ENCODE data around the gene VASP. TPM values are rescaled to one million over a fixed set of nuclear protein-coding genes. Genes with fewer than 3 reads are reported as not detected.

The VASP gene
- total RNA-seq, 1 donor, result 71.3 TPM

GRCh38 chr19:45483033-45483432 lies 24.2 kb upstream of the VASP start:
- Histone ChIP-seq H3K4me1 (ENCODE audit: insufficient read depth, low read length) (peaks cover under 1% of the 10 kb centered on the region), H4K20me1 (ENCODE audit: insufficient read depth, low read length) (no peaks in the 10 kb centered on the region), H3K27me3 (ENCODE audit: insufficient read depth, low read length) (no peaks in the 10 kb centered on the region), H3K4me2 (ENCODE audit: insufficient read depth, low read length) (no peak overlapping the region), H3K4me3 (ENCODE audit: insufficient read depth, low read length) (no peak overlapping the region), H3K79me2 (ENCODE audit: insufficient read depth, low read length) (no peaks in the 10 kb centered on the region), H3K9me3 (ENCODE audit: low read depth, low read length) (no peaks in the 10 kb centered on the region), H2AFZ (ENCODE audit: low read length) (no peak overlapping the region), H3K27ac (ENCODE audit: low read depth, low read length) (no peak overlapping the region), H3K36me3 (ENCODE audit: insufficient read depth, low read length) (no peaks in the 10 kb centered on the region)
- no peak for TF ChIP-seq CTCF (IDR thresholded peaks at IDR 0.05; ENCODE audit: extremely low read depth, low read depth, low read length)
- no peak for DNase-seq (ENCODE audit: insufficient read length, low spot score, missing footprints)

- no peak overlapping the region for H2AFZ ChIP-seq (ENCODE audit: low read length)
- no peaks in the 10 kb centered on the region for H3K79me2 ChIP-seq (ENCODE audit: insufficient read depth, low read length)
- H3K27ac ChIP-seq (ENCODE audit: low read depth, low read length), result no peak overlapping the region
- H4K20me1 ChIP-seq (ENCODE audit: insufficient read depth, low read length), result no peaks in the 10 kb centered on the region
- DNase-seq (ENCODE audit: insufficient read length, low spot score, missing footprints), result no peak
- TF ChIP-seq CTCF (IDR thresholded peaks at IDR 0.05; ENCODE audit: extremely low read depth, low read depth, low read length), result no peak
- H3K36me3 ChIP-seq (ENCODE audit: insufficient read depth, low read length), result no peaks in the 10 kb centered on the region
- no peaks in the 10 kb centered on the region for H3K27me3 ChIP-seq (ENCODE audit: insufficient read depth, low read length)
- H3K4me1 ChIP-seq (ENCODE audit: insufficient read depth, low read length), result no peaks in the 10 kb centered on the region
- H3K9me3 ChIP-seq (ENCODE audit: low read depth, low read length), result no peaks in the 10 kb centered on the region
- no peak overlapping the region for H3K4me2 ChIP-seq (ENCODE audit: insufficient read depth, low read length)
- no peak overlapping the region for H3K4me3 ChIP-seq (ENCODE audit: insufficient read depth, low read length)
These were observed 22.9 kb upstream of the VASP start for GRCh38 chr19:45484273-45484945.

GRCh38 chr19:45485305-45486077 lies 21.8 kb upstream of the VASP start:
- Histone ChIP-seq H3K27ac (ENCODE audit: low read depth, low read length) (no peak overlapping the region), H4K20me1 (ENCODE audit: insufficient read depth, low read length) (no peaks in the 10 kb centered on the region), H3K4me2 (ENCODE audit: insufficient read depth, low read length) (peak overlapping the region; percentile 83), H3K79me2 (ENCODE audit: insufficient read depth, low read length) (no peaks in the 10 kb centered on the region), H2AFZ (ENCODE audit: low read length) (peak overlapping the region; percentile 87), H3K4me1 (ENCODE audit: insufficient read depth, low read length) (no peaks in the 10 kb centered on the region), H3K36me3 (ENCODE audit: insufficient read depth, low read length) (no peaks in the 10 kb centered on the region), H3K9me3 (ENCODE audit: low read depth, low read length) (no peaks in the 10 kb centered on the region), H3K27me3 (ENCODE audit: insufficient read depth, low read length) (no peaks in the 10 kb centered on the region), H3K4me3 (ENCODE audit: insufficient read depth, low read length) (peak overlapping the region; percentile 78)
- peak; percentile 97 for DNase-seq (ENCODE audit: insufficient read length, low spot score, missing footprints)
- peak; percentile 73 for TF ChIP-seq CTCF (IDR thresholded peaks at IDR 0.05; ENCODE audit: extremely low read depth, low read depth, low read length)

- H3K27me3 ChIP-seq (ENCODE audit: insufficient read depth, low read length), result no peaks in the 10 kb centered on the region
- no peak for DNase-seq (ENCODE audit: insufficient read length, low spot score, missing footprints)
- TF ChIP-seq CTCF (IDR thresholded peaks at IDR 0.05; ENCODE audit: extremely low read depth, low read depth, low read length), result no peak
- H3K4me1 ChIP-seq (ENCODE audit: insufficient read depth, low read length), result peaks cover 9% of the 10 kb centered on the region
- no peaks in the 10 kb centered on the region for H4K20me1 ChIP-seq (ENCODE audit: insufficient read depth, low read length)
- H3K9me3 ChIP-seq (ENCODE audit: low read depth, low read length), result no peaks in the 10 kb centered on the region
- no peak overlapping the region for H2AFZ ChIP-seq (ENCODE audit: low read length)
- no peak overlapping the region for H3K4me3 ChIP-seq (ENCODE audit: insufficient read depth, low read length)
- no peak overlapping the region for H3K27ac ChIP-seq (ENCODE audit: low read depth, low read length)
- no peaks in the 10 kb centered on the region for H3K79me2 ChIP-seq (ENCODE audit: insufficient read depth, low read length)
- no peaks in the 10 kb centered on the region for H3K36me3 ChIP-seq (ENCODE audit: insufficient read depth, low read length)
- H3K4me2 ChIP-seq (ENCODE audit: insufficient read depth, low read length), result no peak overlapping the region
These were observed 18.6 kb upstream of the VASP start for GRCh38 chr19:45488708-45489107.
